Esophagus squamous epithelium (tissue), 5 donors: ENCODE results near the gene SLC6A19. TPM values are rescaled to one million over a fixed set of nuclear protein-coding genes. Genes with fewer than 3 reads are reported as not detected.

ENCODE experiments used
- DNase-seq: peaks from one replicate; lab custom pipeline; 2025; lab: John Stamatoyannopoulos, UW
- H3K27ac ChIP-seq, 4 donors: fragments of 200-600 bp; sonication (generic); one replicate each; pipeline ENCODE4 v1.5.1; 2016 to 2019; ENCODE audit warnings: mild to moderate bottlenecking in 1 of 4
- H3K27me3 ChIP-seq, 4 donors: fragments of 200-600 bp; sonication (generic); 1 replicate in 3 of 4; 2 replicates in 1 of 4; pipeline versions ENCODE4 v1.5.1 to v1.6.0; 2017 to 2021; ENCODE audit warnings: antibody characterized with exemption in 1 of 4
- H3K36me3 ChIP-seq, 3 donors: fragments of 200-600 bp; sonication (generic); one replicate each; pipeline ENCODE4 v1.5.1; 2016 to 2019
- H3K4me1 ChIP-seq, 3 donors: fragments of 200-600 bp; sonication (generic); one replicate each; pipeline ENCODE4 v1.5.1; 2017 to 2019
- H3K4me3 ChIP-seq, 4 donors: fragments of 200-600 bp; sonication (generic); 1 replicate in 3 of 4; 2 replicates in 1 of 4; pipeline ENCODE4 v1.5.1; 2016 to 2019; ENCODE audit warnings: mild to moderate bottlenecking in 2 of 4, moderate library complexity in 1 of 4
- H3K9me3 ChIP-seq, 3 donors: fragments of 200-600 bp; sonication (generic); one replicate each; pipeline ENCODE4 v1.5.1; 2016 to 2019
- POLR2A ChIP-seq, 4 donors: fragments of 450-650 bp; IDR thresholded peaks; one replicate each; pipeline ENCODE4 v1.6.1; 2017; ENCODE audit warnings: antibody characterized with exemption in 4 of 4, mild to moderate bottlenecking in 4 of 4, moderate library complexity in 3 of 4
- WGBS, 2 donors: methylation state at CpG; one replicate each; pipeline ENCODE4 v1.1.5; 2018; 5-methylcytosine and 5-hydroxymethylcytosine counted together
- intact Hi-C: fragments of 100-400 bp; cut with DNase I; formaldehyde crosslinking; loops from one replicate; pipeline ENCODE4 v1.15.0; 2022
- total RNA-seq, 4 donors: library from RNA; depleted of rRNA; stranded (reverse); fragments of >200 nt; gene quantifications; one replicate each; pipeline ENCODE4 v1.1.0, GENCODE V29; 2016
- TF ChIP-seq, protein P1 (sequence below), 6 experiments: fragments of 450-650 bp in 4 of 6; fragments of 200-600 bp in 2 of 6; sonication (generic) in 2 of 6; IDR thresholded peaks; one replicate each; pipeline ENCODE4 v1.5.1; 2016 to 2019; ENCODE audit warnings: antibody characterized with exemption in 6 of 6, mild to moderate bottlenecking in 4 of 6, moderate library complexity in 4 of 6
- donor health status: DM: yes; HTN: yes; CAD: no.

The SLC6A19 gene
- total RNA-seq, 4 donors from 2014 or later: not detected

DNA sequence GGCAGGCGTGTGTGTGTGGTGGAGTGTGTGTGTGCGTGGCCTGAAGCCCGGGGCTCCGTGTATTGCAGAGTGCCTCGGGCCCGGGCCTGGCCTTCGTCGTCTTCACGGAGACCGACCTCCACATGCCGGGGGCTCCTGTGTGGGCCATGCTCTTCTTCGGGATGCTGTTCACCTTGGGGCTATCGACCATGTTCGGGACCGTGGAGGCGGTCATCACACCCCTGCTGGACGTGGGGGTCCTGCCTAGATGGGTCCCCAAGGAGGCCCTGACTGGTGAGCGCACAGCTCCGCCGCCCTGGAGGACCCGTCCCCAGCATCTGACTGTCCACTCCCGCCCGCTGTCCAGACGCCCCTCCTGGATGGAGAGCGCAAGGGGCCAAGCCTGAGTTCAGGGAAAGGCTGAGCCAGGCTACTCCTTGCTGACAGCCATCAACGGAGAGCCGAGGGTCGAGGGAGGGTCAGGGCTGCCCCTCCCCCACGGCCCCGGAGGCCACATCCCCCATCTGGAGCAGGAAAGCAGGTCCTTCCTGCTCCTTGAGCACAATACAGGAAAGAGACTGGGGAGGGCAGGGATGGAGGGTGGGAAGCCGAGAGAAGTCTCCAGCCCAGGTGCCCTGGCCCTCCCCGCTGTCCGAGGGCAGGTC is 42.2 kb downstream of the SLC6A19 start:
- H3K4me3 ChIP-seq: no peak overlapping the region
- DNase-seq: no peak
- intact Hi-C loops: no loop called here
- H3K9me3 ChIP-seq: no peaks in the 10 kb centered on the region
- H3K27me3 ChIP-seq: peaks cover 0 to 64% (median 6%) of the 10 kb centered on the region in 4 donors
- 0 to 13% methylated on average over 3 to 4 of the region's 33 CpGs for WGBS, 2 donors
- no peak for TF ChIP-seq POLR2A (IDR thresholded peaks at IDR 0.05)
- peaks cover 0 to 7% (median 0%) of the 10 kb centered on the region in 3 donors for H3K4me1 ChIP-seq
- no peaks in the 10 kb centered on the region for H3K36me3 ChIP-seq
- no peak overlapping the region for H3K27ac ChIP-seq

DNA sequence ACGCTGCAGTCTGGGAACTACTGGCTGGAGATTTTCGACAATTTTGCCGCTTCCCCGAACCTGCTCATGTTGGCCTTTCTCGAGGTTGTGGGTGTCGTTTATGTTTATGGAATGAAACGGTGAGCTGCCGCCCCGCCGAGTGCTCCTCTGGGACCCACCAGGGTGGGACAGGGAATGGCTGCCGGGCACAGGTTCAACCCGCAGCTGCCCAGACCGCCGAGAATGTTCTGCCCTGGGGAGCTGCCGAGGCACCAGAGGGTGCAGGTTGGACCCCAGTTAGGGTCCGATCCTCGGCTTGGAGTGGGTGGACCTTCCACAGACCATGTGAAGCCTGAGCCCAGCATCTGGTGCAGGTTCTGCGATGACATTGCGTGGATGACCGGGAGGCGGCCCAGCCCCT is 42.9 kb downstream of the SLC6A19 start:
- Histone ChIP-seq H3K4me1 (peaks cover 0 to 2% (median 0%) of the 10 kb centered on the region in 3 donors), H3K27ac (no peak overlapping the region), H3K9me3 (no peaks in the 10 kb centered on the region), H3K36me3 (no peaks in the 10 kb centered on the region), H3K27me3 (peaks cover 0 to 67% (median 6%) of the 10 kb centered on the region in 4 donors), H3K4me3 (no peak overlapping the region)
- TF ChIP-seq, protein P1, sequence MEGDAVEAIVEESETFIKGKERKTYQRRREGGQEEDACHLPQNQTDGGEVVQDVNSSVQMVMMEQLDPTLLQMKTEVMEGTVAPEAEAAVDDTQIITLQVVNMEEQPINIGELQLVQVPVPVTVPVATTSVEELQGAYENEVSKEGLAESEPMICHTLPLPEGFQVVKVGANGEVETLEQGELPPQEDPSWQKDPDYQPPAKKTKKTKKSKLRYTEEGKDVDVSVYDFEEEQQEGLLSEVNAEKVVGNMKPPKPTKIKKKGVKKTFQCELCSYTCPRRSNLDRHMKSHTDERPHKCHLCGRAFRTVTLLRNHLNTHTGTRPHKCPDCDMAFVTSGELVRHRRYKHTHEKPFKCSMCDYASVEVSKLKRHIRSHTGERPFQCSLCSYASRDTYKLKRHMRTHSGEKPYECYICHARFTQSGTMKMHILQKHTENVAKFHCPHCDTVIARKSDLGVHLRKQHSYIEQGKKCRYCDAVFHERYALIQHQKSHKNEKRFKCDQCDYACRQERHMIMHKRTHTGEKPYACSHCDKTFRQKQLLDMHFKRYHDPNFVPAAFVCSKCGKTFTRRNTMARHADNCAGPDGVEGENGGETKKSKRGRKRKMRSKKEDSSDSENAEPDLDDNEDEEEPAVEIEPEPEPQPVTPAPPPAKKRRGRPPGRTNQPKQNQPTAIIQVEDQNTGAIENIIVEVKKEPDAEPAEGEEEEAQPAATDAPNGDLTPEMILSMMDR (IDR thresholded peaks at IDR 0.05): no peak
- TF ChIP-seq POLR2A (IDR thresholded peaks at IDR 0.05): no peak
- intact Hi-C loops: no loop called here
- WGBS, 2 donors: no CpG with 5 or more reads among the region's 21 CpGs
- DNase-seq: no peak

DNA sequence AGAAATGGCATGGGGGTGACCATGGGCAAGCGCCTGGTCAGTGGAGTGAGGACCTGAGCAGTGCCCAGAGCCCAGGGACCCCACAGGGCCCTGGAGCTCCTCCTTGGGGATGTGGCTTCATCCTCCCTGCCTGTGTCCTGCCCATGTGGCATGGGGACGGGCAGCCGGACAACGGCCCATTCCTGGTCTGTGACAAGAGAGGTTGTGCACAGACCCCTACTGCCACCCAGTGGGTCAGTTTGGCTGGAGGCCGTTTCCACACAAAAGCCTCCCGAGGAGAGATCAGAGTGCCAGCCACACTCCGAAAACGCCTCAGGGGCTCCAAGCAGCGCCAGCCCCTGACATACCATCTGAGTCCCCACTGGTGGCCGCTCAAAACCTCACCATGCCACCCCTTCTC is 43.6 kb downstream of the SLC6A19 start:
- intact Hi-C loops: no loop called here
- no peak for TF ChIP-seq POLR2A (IDR thresholded peaks at IDR 0.05)
- TF ChIP-seq, protein P1 (IDR thresholded peaks at IDR 0.05): no peak
- DNase-seq: no peak
- no peak overlapping the region for H3K27ac ChIP-seq
- 51 to 80% methylated on average over 1 to 5 of the region's 10 CpGs for WGBS, 2 donors
- H3K4me1 ChIP-seq: no peaks in the 10 kb centered on the region
- H3K36me3 ChIP-seq: no peaks in the 10 kb centered on the region
- H3K27me3 ChIP-seq: peaks cover 0 to 71% (median 6%) of the 10 kb centered on the region in 4 donors
- no peak overlapping the region for H3K4me3 ChIP-seq
- no peaks in the 10 kb centered on the region for H3K9me3 ChIP-seq

DNA sequence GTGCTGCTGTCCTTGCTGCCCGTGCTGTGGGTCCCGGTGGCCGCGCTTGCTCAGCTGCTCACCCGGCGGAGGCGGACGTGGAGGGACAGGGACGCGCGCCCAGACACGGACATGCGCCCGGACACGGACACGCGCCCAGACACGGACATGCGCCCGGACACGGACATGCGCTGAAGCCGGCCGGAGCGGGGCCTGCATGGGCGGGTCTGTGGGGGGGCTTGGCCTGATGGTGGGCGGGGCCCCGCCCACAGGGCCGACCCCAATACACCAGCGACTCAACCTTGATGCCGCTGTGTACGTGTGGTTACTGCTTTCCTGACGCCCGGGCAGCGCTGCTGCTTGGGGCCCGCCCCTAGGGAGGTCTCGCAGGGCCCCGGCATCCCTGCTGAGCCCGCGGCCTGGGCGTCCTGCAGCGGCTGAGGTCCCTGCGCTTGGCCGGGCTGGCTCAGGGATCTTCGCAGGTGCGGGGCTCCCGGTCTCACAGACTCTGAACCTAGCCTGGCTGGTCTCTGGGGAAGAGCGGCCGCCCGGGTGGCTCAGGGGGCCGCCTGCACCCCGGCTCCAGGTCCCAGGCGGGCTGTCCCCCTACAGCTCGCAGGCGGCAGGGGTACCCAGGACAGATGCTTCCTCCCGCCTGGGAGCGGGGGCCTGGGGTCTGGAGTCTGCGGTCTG is 44.6 kb downstream of the SLC6A19 start:
- WGBS, 2 donors: 60% methylated on average over 2 of the region's 58 CpGs; no CpG with 5 or more reads in 1 of the 2 donors

DNA sequence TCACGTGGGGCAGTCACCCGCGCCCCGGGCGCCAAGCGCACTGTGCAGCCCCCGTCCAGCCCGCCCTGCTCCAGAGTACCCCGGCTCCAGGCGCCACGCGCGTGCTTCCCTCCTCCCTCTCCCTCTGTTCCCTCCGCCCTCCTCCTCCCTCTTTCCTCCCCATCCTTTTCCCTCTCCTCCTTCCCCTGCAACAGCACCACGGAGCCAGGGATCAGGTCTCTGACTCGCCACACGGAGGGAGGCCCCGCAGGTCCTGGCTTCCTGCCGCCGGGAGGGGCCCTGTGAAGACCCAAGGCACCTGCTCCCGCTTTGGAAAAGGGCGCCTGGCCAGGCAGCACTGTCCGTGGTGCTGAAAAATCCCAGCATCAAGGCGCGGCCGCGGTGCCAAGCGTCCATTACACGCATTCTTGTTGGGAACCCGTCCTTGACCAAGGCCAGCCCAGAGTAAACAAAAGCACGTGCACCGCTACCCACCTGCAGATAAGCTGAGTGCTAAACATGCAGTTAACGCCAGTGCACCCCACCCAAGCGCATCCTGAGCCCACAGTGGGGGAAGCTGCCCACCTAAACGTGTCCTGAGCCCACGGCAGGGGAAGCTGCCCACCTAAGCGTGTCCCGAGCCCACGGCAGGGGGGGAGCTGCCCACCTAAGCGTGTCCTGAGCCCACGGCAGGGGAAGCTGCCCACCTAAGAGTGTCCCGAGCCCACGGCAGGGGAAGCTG is 45.5 kb downstream of the SLC6A19 start:
- Histone ChIP-seq H3K4me1 (no peaks in the 10 kb centered on the region), H3K27ac (no peak overlapping the region), H3K4me3 (no peak overlapping the region), H3K27me3 (peaks cover 0 to 75% (median 6%) of the 10 kb centered on the region in 4 donors), H3K36me3 (no peaks in the 10 kb centered on the region), H3K9me3 (no peaks in the 10 kb centered on the region)
- DNase-seq: no peak
- 7 to 8% methylated on average over 18 of the region's 43 CpGs for WGBS, 2 donors
- no peak for TF ChIP-seq POLR2A (IDR thresholded peaks at IDR 0.05)
- TF ChIP-seq, protein P1 (IDR thresholded peaks at IDR 0.05): no peak
- intact Hi-C loops: no loop called here

More for the DNA sequence above, 44.6 kb downstream of the SLC6A19 start:
- TF ChIP-seq, protein P1 (IDR thresholded peaks at IDR 0.05): no peak
- TF ChIP-seq POLR2A (IDR thresholded peaks at IDR 0.05): no peak
- DNase-seq: no peak
- H3K36me3 ChIP-seq: no peaks in the 10 kb centered on the region
- H3K9me3 ChIP-seq: no peaks in the 10 kb centered on the region
- H3K4me3 ChIP-seq: no peak overlapping the region
- intact Hi-C loops: no loop called here
- H3K4me1 ChIP-seq: no peaks in the 10 kb centered on the region
- H3K27me3 ChIP-seq: peaks cover 0 to 71% (median 6%) of the 10 kb centered on the region in 4 donors
- H3K27ac ChIP-seq: no peak overlapping the region
